ENCODE results near the gene PTPRG. TPM values are rescaled to one million over a fixed set of nuclear protein-coding genes. Genes with fewer than 3 reads are reported as not detected.

Gene PTPRG
- total and polyA plus RNA-seq, 2 of the 13 experiments (the other 11 are each of a cell fraction or from before 2014, with no cell fraction given), result 8.0 to 25.3 TPM

DNA sequence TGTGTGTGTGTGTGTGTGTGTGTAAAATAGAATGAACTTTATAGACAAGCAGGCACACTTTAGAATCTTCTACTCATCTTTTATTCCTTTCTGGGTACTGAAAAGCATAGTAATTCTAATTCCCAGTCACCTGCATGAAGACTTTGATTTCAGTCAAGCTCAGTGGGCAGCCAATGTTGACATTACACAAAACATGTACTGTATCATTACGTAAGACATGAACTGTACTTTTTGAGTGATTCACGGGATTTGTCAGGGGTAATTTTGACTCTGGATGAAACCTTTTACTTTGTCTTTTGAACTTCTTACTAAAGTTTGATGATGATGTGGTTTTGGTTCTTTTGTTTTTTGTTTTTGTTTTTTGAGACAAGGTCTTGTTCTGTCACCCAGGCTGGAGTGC, 38.8 kb downstream of the PTPRG start (continued):
- no peak for TF ChIP-seq RERE (CRISPR knock-in tag; IDR thresholded peaks at IDR 0.05; ENCODE audit: low read depth)
- no peak for TF ChIP-seq KLF16 (CRISPR knock-in tag; IDR thresholded peaks at IDR 0.05)
- no peak for TF ChIP-seq HOXA5 (CRISPR knock-in tag; IDR thresholded peaks at IDR 0.05)
- TF ChIP-seq KDM5B (CRISPR knock-in tag; IDR thresholded peaks at IDR 0.05; ENCODE audit: borderline replicate concordance), result no peak
- TF ChIP-seq NFYC (CRISPR knock-in tag; IDR thresholded peaks at IDR 0.05), result no peak
- no peak for TF ChIP-seq JARID2 (CRISPR knock-in tag; IDR thresholded peaks at IDR 0.05; ENCODE audit: insufficient replicate concordance)
- no peak for TF ChIP-seq ZNF230 (CRISPR knock-in tag; IDR thresholded peaks at IDR 0.05)
- TF ChIP-seq ELF1 (CRISPR knock-in tag; IDR thresholded peaks at IDR 0.05), result no peak
- TF ChIP-seq ZNF704 (CRISPR knock-in tag; IDR thresholded peaks at IDR 0.05; ENCODE audit: borderline replicate concordance), result no peak
- no peak for TF ChIP-seq SP2 (CRISPR knock-in tag; IDR thresholded peaks at IDR 0.05)
- TF ChIP-seq, protein P1, sequence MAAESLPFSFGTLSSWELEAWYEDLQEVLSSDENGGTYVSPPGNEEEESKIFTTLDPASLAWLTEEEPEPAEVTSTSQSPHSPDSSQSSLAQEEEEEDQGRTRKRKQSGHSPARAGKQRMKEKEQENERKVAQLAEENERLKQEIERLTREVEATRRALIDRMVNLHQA (CRISPR knock-in tag; IDR thresholded peaks at IDR 0.05), result no peak
- TF ChIP-seq, protein P2, sequence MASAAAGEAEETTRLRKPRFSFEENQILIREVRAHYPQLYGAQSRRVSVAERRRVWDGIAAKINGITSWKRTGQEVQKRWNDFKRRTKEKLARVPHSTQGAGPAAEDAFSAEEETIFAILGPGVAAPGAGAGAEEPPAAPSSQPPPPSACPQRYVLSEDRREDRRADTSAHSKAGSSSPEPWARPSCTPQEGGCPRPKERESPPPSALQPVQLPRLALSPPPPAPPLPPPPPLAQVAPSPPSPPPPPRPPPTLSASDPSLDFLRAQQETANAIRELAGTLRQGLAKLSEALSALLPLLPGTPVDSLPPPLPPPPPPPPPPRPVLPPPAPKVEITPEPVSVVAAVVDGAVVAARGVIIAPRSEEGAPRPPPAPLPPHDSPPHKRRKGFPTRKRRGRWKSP (CRISPR knock-in tag; IDR thresholded peaks at IDR 0.05), result no peak
- no peak for TF ChIP-seq ZNF710 (CRISPR knock-in tag; IDR thresholded peaks at IDR 0.05; ENCODE audit: borderline replicate concordance)
- TF ChIP-seq, protein P3, sequence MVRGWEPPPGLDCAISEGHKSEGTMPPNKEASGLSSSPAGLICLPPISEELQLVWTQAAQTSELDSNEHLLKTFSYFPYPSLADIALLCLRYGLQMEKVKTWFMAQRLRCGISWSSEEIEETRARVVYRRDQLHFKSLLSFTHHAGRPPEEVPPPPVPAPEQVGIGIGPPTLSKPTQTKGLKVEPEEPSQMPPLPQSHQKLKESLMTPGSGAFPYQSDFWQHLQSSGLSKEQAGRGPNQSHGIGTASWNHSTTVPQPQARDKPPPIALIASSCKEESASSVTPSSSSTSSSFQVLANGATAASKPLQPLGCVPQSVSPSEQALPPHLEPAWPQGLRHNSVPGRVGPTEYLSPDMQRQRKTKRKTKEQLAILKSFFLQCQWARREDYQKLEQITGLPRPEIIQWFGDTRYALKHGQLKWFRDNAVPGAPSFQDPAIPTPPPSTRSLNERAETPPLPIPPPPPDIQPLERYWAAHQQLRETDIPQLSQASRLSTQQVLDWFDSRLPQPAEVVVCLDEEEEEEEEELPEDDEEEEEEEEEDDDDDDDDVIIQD (CRISPR knock-in tag; IDR thresholded peaks at IDR 0.05; ENCODE audit: low read depth), result peak; percentile 29; the same call in 1 of the 2 replicates
- TF ChIP-seq ZNF75D (CRISPR knock-in tag; IDR thresholded peaks at IDR 0.05; ENCODE audit: borderline replicate concordance), result no peak
- TF ChIP-seq, protein P4, sequence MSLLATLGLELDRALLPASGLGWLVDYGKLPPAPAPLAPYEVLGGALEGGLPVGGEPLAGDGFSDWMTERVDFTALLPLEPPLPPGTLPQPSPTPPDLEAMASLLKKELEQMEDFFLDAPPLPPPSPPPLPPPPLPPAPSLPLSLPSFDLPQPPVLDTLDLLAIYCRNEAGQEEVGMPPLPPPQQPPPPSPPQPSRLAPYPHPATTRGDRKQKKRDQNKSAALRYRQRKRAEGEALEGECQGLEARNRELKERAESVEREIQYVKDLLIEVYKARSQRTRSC (CRISPR knock-in tag; IDR thresholded peaks at IDR 0.05; ENCODE audit: low read depth), result no peak

Data from HepG2 (cell line).